ENCODE measurements around the gene CCDC9B. TPM values are rescaled to one million over a fixed set of nuclear protein-coding genes. Genes with fewer than 3 reads are reported as not detected.

CCDC9B gene
- total RNA-seq, 2 donors from 2014 or later = 17.1 to 26.4 TPM

GRCh38 chr15:40332113-40332781, 8.5 kb downstream of the CCDC9B start:
- WGBS, 2 donors = 68 to 82% methylated on average over 8 of the region's 8 CpGs
- ATAC-seq = no peak

GRCh38 chr15:40331637-40332036, 9.1 kb downstream of the CCDC9B start:
- no peak overlapping the region for H3K4me3 ChIP-seq
- DNase-seq = no peak
- no peaks in the 10 kb centered on the region for H3K27me3 ChIP-seq
- no peaks in the 10 kb centered on the region for H3K36me3 ChIP-seq (replicated peaks in 1 of 2; ENCODE audit: insufficient read depth in 1 of 2, low read depth in 2 of 2)
- ATAC-seq = no peak
- peaks cover 54% of the 10 kb centered on the region for H3K4me1 ChIP-seq
- 84 to 86% methylated on average over 7 of the region's 7 CpGs for WGBS, 2 donors
- H3K9me3 ChIP-seq = no peaks in the 10 kb centered on the region
- TF ChIP-seq POLR2A (IDR thresholded peaks at IDR 0.05) (no peak), CTCF (IDR thresholded peaks at IDR 0.05) (no peak)
- intact Hi-C loops (cut with DNase I) = no loop called here
- no peak overlapping the region for H3K27ac ChIP-seq

More at GRCh38 chr15:40332113-40332781, 8.5 kb downstream of the CCDC9B start:
- DNase-seq = no peak
- Histone ChIP-seq H3K4me1 (peaks cover 54% of the 10 kb centered on the region), H3K9me3 (no peaks in the 10 kb centered on the region), H3K27me3 (no peaks in the 10 kb centered on the region), H3K27ac (peak overlapping the region in 2 of 4 donors; percentile 19 to 21), H3K36me3 (replicated peaks in 1 of 2; ENCODE audit: insufficient read depth in 1 of 2, low read depth in 2 of 2) (no peaks in the 10 kb centered on the region), H3K4me3 (no peak overlapping the region)
- intact Hi-C loops (cut with DNase I) = no loop called here
- TF ChIP-seq CTCF (IDR thresholded peaks at IDR 0.05) (no peak), POLR2A (IDR thresholded peaks at IDR 0.05) (no peak)

GRCh38 chr15:40331026-40331425, 9.7 kb downstream of the CCDC9B start:
- Histone ChIP-seq H3K27me3 (no peaks in the 10 kb centered on the region), H3K27ac (peak overlapping the region in 1 of 4 donors; percentile 47), H3K4me1 (peaks cover 52% of the 10 kb centered on the region), H3K9me3 (no peaks in the 10 kb centered on the region), H3K36me3 (replicated peaks in 1 of 2; ENCODE audit: insufficient read depth in 1 of 2, low read depth in 2 of 2) (no peaks in the 10 kb centered on the region), H3K4me3 (no peak overlapping the region)
- no peak for DNase-seq
- 87 to 88% methylated on average over 7 of the region's 7 CpGs for WGBS, 2 donors
- intact Hi-C loops (cut with DNase I) = no loop called here
- TF ChIP-seq POLR2A (IDR thresholded peaks at IDR 0.05) (no peak), CTCF (IDR thresholded peaks at IDR 0.05) (no peak)
- ATAC-seq = no peak

- 60% methylated on average over 5 of the region's 5 CpGs for WGBS, 2 donors
- Histone ChIP-seq H3K4me1 (peaks cover 52% of the 10 kb centered on the region), H3K36me3 (replicated peaks in 1 of 2; ENCODE audit: insufficient read depth in 1 of 2, low read depth in 2 of 2) (no peaks in the 10 kb centered on the region), H3K27ac (peak overlapping the region in 2 of 4 donors; percentile 33 to 47), H3K9me3 (no peaks in the 10 kb centered on the region), H3K4me3 (no peak overlapping the region), H3K27me3 (no peaks in the 10 kb centered on the region)
- intact Hi-C loops (cut with DNase I) = no loop called here
- ATAC-seq (peak; percentile 41), DNase-seq (peak in 1 of 4 donors; percentile 66)
- TF ChIP-seq CTCF (IDR thresholded peaks at IDR 0.05) (no peak), POLR2A (IDR thresholded peaks at IDR 0.05) (peak in 1 of 3 donors; percentile 31)
Measured at GRCh38 chr15:40330368-40330836, 10.3 kb downstream of the CCDC9B start.

- Histone ChIP-seq H3K27me3 (no peaks in the 10 kb centered on the region), H3K27ac (peak overlapping the region in 2 of 4 donors; percentile 33 to 47), H3K4me3 (no peak overlapping the region), H3K9me3 (no peaks in the 10 kb centered on the region), H3K36me3 (replicated peaks in 1 of 2; ENCODE audit: insufficient read depth in 1 of 2, low read depth in 2 of 2) (no peaks in the 10 kb centered on the region), H3K4me1 (peaks cover 52% of the 10 kb centered on the region)
- TF ChIP-seq POLR2A (IDR thresholded peaks at IDR 0.05) (no peak), CTCF (IDR thresholded peaks at IDR 0.05) (no peak)
- ATAC-seq (no peak), DNase-seq (no peak)
- WGBS, 2 donors = 82 to 85% methylated on average over 7 of the region's 7 CpGs
- intact Hi-C loops (cut with DNase I) = no loop called here
Measured at GRCh38 chr15:40329804-40330203, 10.9 kb downstream of the CCDC9B start.

Measured in body of pancreas (tissue), 4 donors.